Small intestine (tissue), 16 donors: Measurements from ENCODE around the gene CCDC63. TPM values are rescaled to one million over a fixed set of nuclear protein-coding genes. Genes with fewer than 3 reads are reported as not detected.

Source experiments
- DNase-seq, 2 donors: peaks; one replicate each; pipeline versions ENCODE4 v3.0.0 to v3.0.0-alpha.2; 2013
- FAIRE-seq: peaks from 2 replicates; lab custom pipeline; 2012; peaks lifted over from hg19 to GRCh38; lab: Jason Lieb, UNC
- H3K27ac ChIP-seq, 3 donors: one replicate each; pipeline ENCODE4 v1.5.1; 2013; ENCODE audit warnings: low read length in 2 of 3, mild to moderate bottlenecking in 2 of 3, control low read depth in 1 of 3, inconsistent platforms in 1 of 3, low read depth in 1 of 3, moderate library complexity in 1 of 3
- H3K27me3 ChIP-seq, 3 donors: one replicate each; pipeline ENCODE4 v1.6.1; 2013; ENCODE audit warnings: low read length in 3 of 3, inconsistent platforms in 1 of 3; ENCODE audit not compliant: control insufficient read depth in 3 of 3, insufficient read depth in 3 of 3
- H3K36me3 ChIP-seq, 3 donors: one replicate each; pipeline ENCODE4 v1.6.1; 2013; ENCODE audit warnings: low read length in 3 of 3, inconsistent platforms in 1 of 3, low read depth in 1 of 3, mild to moderate bottlenecking in 1 of 3, moderate library complexity in 1 of 3; ENCODE audit not compliant: control insufficient read depth in 3 of 3, insufficient read depth in 2 of 3
- H3K4me1 ChIP-seq, 3 donors: one replicate each; pipeline ENCODE4 v1.6.1; 2013; ENCODE audit warnings: low read length in 2 of 3, inconsistent platforms in 1 of 3, low read depth in 1 of 3, mild to moderate bottlenecking in 1 of 3, moderate library complexity in 1 of 3; ENCODE audit not compliant: control insufficient read depth in 3 of 3, insufficient read depth in 2 of 3
- H3K4me3 ChIP-seq, 3 donors: one replicate each; pipeline ENCODE4 v1.5.1; 2013; ENCODE audit warnings: low read length in 3 of 3, control low read depth in 1 of 3, inconsistent platforms in 1 of 3, low read depth in 1 of 3, mild to moderate bottlenecking in 1 of 3, moderate library complexity in 1 of 3
- H3K9me3 ChIP-seq, 2 donors: one replicate each; pipeline ENCODE4 v1.6.1; 2013; ENCODE audit warnings: low read depth in 1 of 2, low read length in 1 of 2; ENCODE audit not compliant: control insufficient read depth in 2 of 2, insufficient read depth in 1 of 2
- WGBS, 3 donors: extraction: QIAGEN DNeasy Blood & Tissue Kit; methylation state at CpG; one replicate each; pipeline ENCODE4 v1.1.7; 2013; 5-methylcytosine and 5-hydroxymethylcytosine counted together
- long read RNA-seq, 10 donors: transcript quantifications; one replicate each; lab custom pipeline, GENCODE V29; 2026
- polyA plus RNA-seq, 4 donors: library from polyadenylated mRNA; stranded (reverse) in 3 of 4; unstranded in 1 of 4; fragments of 200-250 nt in 3 of 4; fragments of 120-200 nt in 1 of 4; gene quantifications; one replicate each; pipeline versions ENCODE4 v1.2.1 to v1.2.3, GENCODE V29; 2013
- donor health status: healthy with polysubstance abuse.
- donor health status: control.
- donor health status: control.
- donor health status: Bipolar disorder and iron deficiency.
- donor health status: healthy.

Gene CCDC63
- polyA plus RNA-seq, result not detected
- long read RNA-seq, donor 1, result 0 reads
- long read RNA-seq, donor 2, result 0 reads
- long read RNA-seq, donor 3, result 0 reads
- long read RNA-seq, donor 4, result 0 reads
- long read RNA-seq, donor 5, result 0 reads
- long read RNA-seq, donor 6, result 0 reads
- long read RNA-seq, donor 7, result 0 reads
- long read RNA-seq, donor 8, result 0 reads
- long read RNA-seq, donor 9, result 0 reads
- long read RNA-seq, donor 10, result 0 reads

DNA sequence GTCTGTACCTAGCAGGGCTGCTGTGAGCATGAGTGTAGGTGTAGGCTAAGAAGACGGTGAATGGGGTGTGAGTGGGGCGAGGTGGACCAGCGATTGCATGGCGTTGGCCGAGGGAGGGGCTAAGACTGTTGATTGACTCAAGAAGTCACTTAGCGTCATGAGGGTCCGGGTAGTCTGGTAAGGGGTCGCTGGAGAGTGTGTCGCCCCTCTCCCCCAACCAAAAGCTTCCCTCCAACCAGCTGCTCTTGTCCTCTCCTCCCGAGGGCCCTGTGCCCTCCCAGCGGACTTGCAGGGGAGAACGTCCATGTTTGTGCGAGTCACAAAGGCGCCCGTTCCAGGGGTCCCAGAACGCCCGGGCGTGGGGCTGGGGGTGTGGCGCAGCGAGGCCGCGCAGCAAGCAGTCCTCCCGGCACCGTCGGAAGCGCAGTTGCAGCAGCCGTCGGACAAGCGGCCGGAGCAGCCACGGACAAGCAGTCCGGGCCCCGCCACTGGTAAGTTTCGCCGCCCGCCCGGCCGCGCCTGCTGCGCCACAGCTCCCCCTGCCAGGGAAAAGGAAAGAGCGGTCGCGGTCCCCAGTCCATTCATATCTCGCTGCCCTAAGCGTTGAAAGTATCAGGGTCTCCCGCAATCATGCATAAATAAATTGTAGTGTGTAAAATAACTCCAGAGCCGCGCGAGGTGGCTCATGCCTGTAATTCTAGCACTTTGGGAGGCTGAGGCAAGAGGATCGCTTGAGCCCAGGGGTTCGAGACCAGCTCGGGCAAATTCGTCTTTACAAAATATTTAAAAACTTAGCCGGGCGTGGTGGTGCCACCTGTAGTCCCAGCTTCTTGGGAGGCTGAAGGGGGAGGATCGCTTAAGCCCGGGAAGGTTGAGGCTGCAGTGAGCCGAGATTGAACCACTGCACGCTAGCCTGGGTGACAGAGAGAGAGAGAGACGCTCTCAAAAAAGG, at the start of gene CCDC63:
Gene CCDC63, plus strand, starts transcription at position 373 of the 952 bp plus-strand sequence. CDS start 5,968 bp downstream, outside the sequence.
- DNase-seq, result peak; percentile 44 to 57
- H3K27ac ChIP-seq, result no peak within 1 kb of the TSS
- no peak for FAIRE-seq
- no peaks in the 10 kb centered on the region for H3K36me3 ChIP-seq
- peaks cover 0 to 27% (median 0%) of the 10 kb centered on the region in 3 donors for H3K27me3 ChIP-seq
- H3K4me1 ChIP-seq, result no peaks in the 10 kb centered on the region
- WGBS, 3 donors, result 16% methylated on average over 56 to 60 of the region's 60 CpGs
- peak within 1 kb of the TSS; percentile 17 to 26 (median 25) for H3K4me3 ChIP-seq
- no peaks in the 10 kb centered on the region for H3K9me3 ChIP-seq

GRCh38 chr12:110798461-110798860, 48.3 kb upstream of the CCDC63 start:
- Histone ChIP-seq H3K9me3 (peaks cover 0 to 11% of the 10 kb centered on the region in 2 donors), H3K4me3 (no peak overlapping the region), H3K4me1 (no peaks in the 10 kb centered on the region), H3K36me3 (no peaks in the 10 kb centered on the region), H3K27me3 (no peaks in the 10 kb centered on the region), H3K27ac (no peak overlapping the region)
- DNase-seq (no peak), FAIRE-seq (no peak)
- 59 to 65% (median 60%) methylated on average over 3 of the region's 3 CpGs for WGBS, 3 donors

DNA sequence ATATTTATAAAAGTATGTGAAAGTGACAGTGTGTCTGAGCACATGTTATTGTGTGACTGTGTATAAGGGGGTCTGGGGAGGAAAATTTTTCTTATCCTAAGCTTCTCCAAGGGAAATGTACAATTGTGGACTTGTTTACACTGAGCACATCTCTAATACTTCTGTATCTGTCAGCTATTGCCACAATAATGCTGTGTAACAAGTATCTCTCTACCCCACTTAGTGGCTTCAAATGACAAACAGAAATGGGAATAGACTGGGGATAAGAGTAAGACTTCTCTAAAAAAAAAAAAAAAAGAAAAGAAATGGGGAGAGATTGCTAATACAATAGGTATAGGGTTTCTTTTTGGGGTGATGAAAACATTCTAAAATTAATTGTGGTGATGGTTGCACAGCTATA, 44.3 kb upstream of the CCDC63 start:
- FAIRE-seq, result no peak
- Histone ChIP-seq H3K27ac (no peak overlapping the region), H3K27me3 (peaks cover 0 to 2% (median 0%) of the 10 kb centered on the region in 3 donors), H3K9me3 (peaks cover 2 to 16% of the 10 kb centered on the region in 2 donors), H3K4me3 (no peak overlapping the region), H3K4me1 (no peaks in the 10 kb centered on the region), H3K36me3 (no peaks in the 10 kb centered on the region)
- no peak for DNase-seq

DNA sequence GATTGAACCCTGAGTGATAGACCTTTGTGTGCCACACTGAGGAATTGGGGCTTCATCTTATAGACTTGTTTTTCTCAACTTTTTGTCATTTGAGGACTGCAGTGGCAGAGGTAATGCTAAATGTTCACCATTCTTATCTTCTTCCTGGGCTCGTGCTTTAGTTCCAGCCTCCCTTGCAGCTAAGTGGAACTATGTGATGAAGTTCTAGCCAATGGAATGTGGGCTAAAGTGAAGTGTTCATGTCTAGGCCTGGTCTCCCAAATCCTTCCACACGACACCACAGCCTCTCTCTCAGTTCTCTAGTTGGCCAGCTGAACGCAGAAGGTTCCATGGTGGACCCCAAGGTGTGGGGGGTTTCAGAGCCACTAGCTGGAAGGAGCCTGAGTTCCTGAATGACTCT, 42.4 kb upstream of the CCDC63 start:
- no peaks in the 10 kb centered on the region for H3K36me3 ChIP-seq
- FAIRE-seq (no peak), DNase-seq (no peak)
- H3K4me1 ChIP-seq, result peaks cover 0 to 2% (median 0%) of the 10 kb centered on the region in 3 donors
- no peak overlapping the region for H3K4me3 ChIP-seq
- peaks cover 2 to 16% of the 10 kb centered on the region in 2 donors for H3K9me3 ChIP-seq
- WGBS, 3 donors, result 47 to 69% (median 61%) methylated on average over 3 of the region's 3 CpGs
- H3K27me3 ChIP-seq, result peaks cover 0 to 2% (median 0%) of the 10 kb centered on the region in 3 donors
- H3K27ac ChIP-seq, result no peak overlapping the region

DNA sequence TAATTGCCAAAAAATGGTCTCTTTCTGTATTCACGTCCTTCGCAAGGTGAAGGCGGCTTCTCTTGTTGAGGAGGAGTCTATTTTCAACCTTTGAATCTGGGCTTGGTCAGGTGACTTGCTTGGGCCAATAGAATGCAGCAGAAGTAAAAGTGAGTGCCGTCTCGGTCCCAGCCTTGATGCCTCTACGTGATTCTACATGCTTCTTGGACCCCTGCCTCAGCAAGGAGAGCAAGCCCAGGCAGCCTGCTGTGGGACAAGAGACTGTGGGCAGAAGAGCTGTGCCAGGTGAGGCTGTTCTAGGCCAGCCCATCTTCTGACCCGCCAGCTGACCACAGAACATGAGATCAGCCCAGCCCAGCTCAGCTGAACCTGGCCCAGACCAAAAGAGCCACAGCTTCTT, 39.1 kb upstream of the CCDC63 start:
- Histone ChIP-seq H3K27ac (no peak overlapping the region), H3K4me3 (no peak overlapping the region), H3K36me3 (no peaks in the 10 kb centered on the region), H3K4me1 (peaks cover 0 to 2% (median 0%) of the 10 kb centered on the region in 3 donors), H3K27me3 (peaks cover 0 to 2% (median 0%) of the 10 kb centered on the region in 3 donors), H3K9me3 (peaks cover 2 to 5% of the 10 kb centered on the region in 2 donors)
- DNase-seq (no peak), FAIRE-seq (no peak)
- WGBS, 3 donors, result 83 to 92% (median 91%) methylated on average over 7 of the region's 7 CpGs

DNA sequence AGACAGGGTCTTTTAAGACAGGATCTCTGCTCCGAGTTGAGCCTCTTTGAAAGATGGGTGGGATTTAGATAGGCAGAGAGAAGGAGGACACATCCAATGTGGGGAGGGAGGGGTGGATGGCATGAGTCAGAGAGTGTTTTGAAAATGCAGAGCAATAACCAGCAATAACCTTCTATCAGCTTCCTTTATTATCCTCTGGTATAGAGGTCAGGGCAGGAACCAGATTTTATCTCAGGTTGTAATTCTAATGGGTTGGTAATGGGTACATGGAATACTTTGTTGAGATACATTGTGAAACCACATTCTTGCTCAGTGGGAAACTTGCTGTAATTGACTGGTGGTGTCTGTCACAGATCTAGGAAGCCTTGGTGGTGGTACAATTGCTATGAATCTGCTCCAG, 37.6 kb upstream of the CCDC63 start:
- Histone ChIP-seq H3K27ac (peak overlapping the region in 2 of 3 donors; percentile 16 to 72), H3K4me1 (peaks cover 0 to 2% (median 0%) of the 10 kb centered on the region in 3 donors), H3K4me3 (no peak overlapping the region), H3K27me3 (peaks cover 0 to 9% (median 2%) of the 10 kb centered on the region in 3 donors), H3K36me3 (no peaks in the 10 kb centered on the region), H3K9me3 (peaks cover 2 to 5% of the 10 kb centered on the region in 2 donors)
- FAIRE-seq (no peak), DNase-seq (peak; percentile 39 to 94)
- WGBS, 3 donors, result 22 to 56% (median 26%) methylated on average over 1 of the region's 1 CpG

- H3K9me3 ChIP-seq, result no peaks in the 10 kb centered on the region
- no peaks in the 10 kb centered on the region for H3K36me3 ChIP-seq
- no peak overlapping the region for H3K4me3 ChIP-seq
- WGBS, 3 donors, result 85 to 92% (median 88%) methylated on average over 6 of the region's 6 CpGs
- FAIRE-seq (no peak), DNase-seq (no peak)
- H3K27me3 ChIP-seq, result peaks cover 0 to 9% (median 0%) of the 10 kb centered on the region in 3 donors
- no peak overlapping the region for H3K27ac ChIP-seq
- H3K4me1 ChIP-seq, result peaks cover 0 to 2% (median 0%) of the 10 kb centered on the region in 3 donors
Measured at GRCh38 chr12:110811972-110812371, 34.8 kb upstream of the CCDC63 start.

GRCh38 chr12:110813285-110813684, 33.5 kb upstream of the CCDC63 start:
- H3K9me3 ChIP-seq, result no peaks in the 10 kb centered on the region
- FAIRE-seq, result no peak

More at GRCh38 chr12:110813285-110813684, 33.5 kb upstream of the CCDC63 start:
- Histone ChIP-seq H3K27ac (no peak overlapping the region), H3K4me1 (peaks cover 0 to 2% (median 0%) of the 10 kb centered on the region in 3 donors), H3K4me3 (no peak overlapping the region), H3K27me3 (peaks cover 0 to 9% (median 0%) of the 10 kb centered on the region in 3 donors), H3K36me3 (no peaks in the 10 kb centered on the region)
- WGBS, 3 donors, result 12 to 33% (median 24%) methylated on average over 8 of the region's 8 CpGs
- peak in 1 of 2 donors; percentile 73 for DNase-seq
